A549 (cell line): ENCODE results near the gene QKI.

Experiments
- CHD4 ChIP-seq: fragments of 200-600 bp; sonication (generic); IDR thresholded peaks from 2 replicates; pipeline ENCODE4 v1.6.1; 2016; ENCODE audit warnings: antibody characterized with exemption, mild to moderate bottlenecking, borderline replicate concordance
- MAFK ChIP-seq: fragments of 450-650 bp; IDR thresholded peaks from 2 replicates; pipeline ENCODE4 v1.6.1; 2014; ENCODE audit not compliant: partially characterized antibody
- POLR2A ChIP-seq: IDR thresholded peaks from 2 replicates; pipeline ENCODE4 v1.6.1; 2012; ENCODE audit warnings: mild to moderate bottlenecking, low read length
- SREBF2 ChIP-seq: fragments of 450-650 bp; IDR thresholded peaks from 2 replicates; pipeline ENCODE4 v1.6.1; 2014; ENCODE audit warnings: mild to moderate bottlenecking, moderate library complexity
- TF ChIP-seq, protein P1 (sequence below): fragments of 150-350 bp; IDR thresholded peaks from 2 replicates; pipeline ENCODE4 v1.6.1; 2014; ENCODE audit warnings: low read depth, mild to moderate bottlenecking, low read length

- TF ChIP-seq POLR2A (no peak), SREBF2 (no peak), MAFK (no peak), CHD4 (no peak)
- TF ChIP-seq, protein P1, sequence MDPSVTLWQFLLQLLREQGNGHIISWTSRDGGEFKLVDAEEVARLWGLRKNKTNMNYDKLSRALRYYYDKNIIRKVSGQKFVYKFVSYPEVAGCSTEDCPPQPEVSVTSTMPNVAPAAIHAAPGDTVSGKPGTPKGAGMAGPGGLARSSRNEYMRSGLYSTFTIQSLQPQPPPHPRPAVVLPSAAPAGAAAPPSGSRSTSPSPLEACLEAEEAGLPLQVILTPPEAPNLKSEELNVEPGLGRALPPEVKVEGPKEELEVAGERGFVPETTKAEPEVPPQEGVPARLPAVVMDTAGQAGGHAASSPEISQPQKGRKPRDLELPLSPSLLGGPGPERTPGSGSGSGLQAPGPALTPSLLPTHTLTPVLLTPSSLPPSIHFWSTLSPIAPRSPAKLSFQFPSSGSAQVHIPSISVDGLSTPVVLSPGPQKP: no peak
These were observed 72.3 kb downstream of the QKI start for GRCh38 chr6:163486821-163487220.
